MM.1S (cell line): ENCODE results near the gene NLRP3.

ENCODE experiments used
- DNase-seq: peaks from one replicate; pipeline ENCODE4 v3.0.0-alpha.2; 2015
- H2AFZ ChIP-seq: fragments of 300-600 bp; sonication (generic); 2 replicates; pipeline ENCODE4 v1.6.0; 2016; ENCODE audit warnings: antibody characterized with exemption, low read length
- H3F3A ChIP-seq: fragments of 300-600 bp; sonication (generic); 2 replicates; pipeline ENCODE4 v1.6.1; 2016; ENCODE audit warnings: mild to moderate bottlenecking, antibody characterized with exemption, low read length, moderate library complexity, mixed read lengths; ENCODE audit not compliant: insufficient read depth
- H3K27ac ChIP-seq: fragments of 300-600 bp; sonication (generic); 2 replicates; pipeline ENCODE4 v1.5.1; 2016; ENCODE audit warnings: mild to moderate bottlenecking, low read length
- H3K27me3 ChIP-seq: fragments of 300-600 bp; sonication (generic); replicated peaks from 2 replicates; pipeline ENCODE4 v1.6.0; 2016; ENCODE audit warnings: low read length; ENCODE audit not compliant: insufficient read depth
- H3K36me3 ChIP-seq: fragments of 300-600 bp; sonication (generic); replicated peaks from 2 replicates; pipeline ENCODE4 v1.6.1; 2016; ENCODE audit warnings: mild to moderate bottlenecking, low read length, mixed read lengths; ENCODE audit not compliant: insufficient read depth
- H3K4me1 ChIP-seq: fragments of 300-600 bp; sonication (generic); 2 replicates; pipeline ENCODE4 v1.6.1; 2016; ENCODE audit warnings: low read length, mixed read lengths
- H3K4me2 ChIP-seq: fragments of 300-600 bp; sonication (generic); 2 replicates; pipeline ENCODE4 v1.6.0; 2016; ENCODE audit warnings: low read depth, low read length
- H3K4me3 ChIP-seq: fragments of 300-600 bp; sonication (generic); 2 replicates; pipeline ENCODE4 v1.5.1; 2016; ENCODE audit warnings: low read length, mixed read lengths
- H3K79me2 ChIP-seq: fragments of 300-600 bp; sonication (generic); 2 replicates; pipeline ENCODE4 v1.6.1; 2016; ENCODE audit warnings: mixed run types, low read length, mixed read lengths
- H3K9ac ChIP-seq: fragments of 300-600 bp; sonication (generic); 2 replicates; pipeline ENCODE4 v1.6.1; 2016; ENCODE audit warnings: low read length, mixed read lengths
- H3K9me2 ChIP-seq: fragments of 300-600 bp; sonication (generic); replicated peaks from 2 replicates; pipeline ENCODE4 v1.6.1; 2016; ENCODE audit warnings: mild to moderate bottlenecking, low read length, mixed read lengths; ENCODE audit not compliant: insufficient read depth
- H3K9me3 ChIP-seq: fragments of 300-600 bp; sonication (generic); replicated peaks from 2 replicates; pipeline ENCODE4 v1.6.1; 2016; ENCODE audit warnings: mild to moderate bottlenecking, low read length, mixed read lengths; ENCODE audit not compliant: insufficient read depth
- H4K20me1 ChIP-seq: fragments of 300-600 bp; sonication (generic); 2 replicates; pipeline ENCODE4 v1.6.1; 2016; ENCODE audit warnings: mild to moderate bottlenecking, low read length, moderate library complexity, mixed read lengths; ENCODE audit not compliant: insufficient read depth
- CTCF ChIP-seq: fragments of 300-600 bp; sonication (generic); IDR thresholded peaks from 2 replicates; pipeline ENCODE4 v1.5.1; 2016; ENCODE audit warnings: antibody characterized with exemption, low read length, mixed read lengths
- EZH2 ChIP-seq: fragments of 300-600 bp; sonication (generic); optimal IDR thresholded peaks from 2 replicates; pipeline ENCODE3; 2017; ENCODE audit warnings: low read depth, mild to moderate bottlenecking, antibody characterized with exemption, low read length, mixed read lengths
- EZH2phosphoT487 ChIP-seq: fragments of 300-600 bp; sonication (generic); IDR thresholded peaks from 2 replicates; pipeline ENCODE4 v1.6.1; 2018; ENCODE audit warnings: antibody characterized with exemption, low read length

Gene NLRP3

GRCh38 chr1:247429496-247429895 is 13.5 kb downstream of the NLRP3 start:
- no peak overlapping the region for H3K27ac ChIP-seq
- TF ChIP-seq EZH2 (no peak), CTCF (no peak), EZH2phosphoT487 (no peak)
- no peak overlapping the region for H2AFZ ChIP-seq
- no peaks in the 10 kb centered on the region for H3K4me1 ChIP-seq
- no peaks in the 10 kb centered on the region for H3K36me3 ChIP-seq
- H3K4me2 ChIP-seq = no peak overlapping the region
- no peaks in the 10 kb centered on the region for H3K9me2 ChIP-seq
- DNase-seq = no peak
- no peaks in the 10 kb centered on the region for H4K20me1 ChIP-seq
- H3K79me2 ChIP-seq = no peaks in the 10 kb centered on the region
- H3F3A ChIP-seq = no peaks in the 10 kb centered on the region
- no peak overlapping the region for H3K4me3 ChIP-seq
- H3K9me3 ChIP-seq = no peaks in the 10 kb centered on the region
- H3K9ac ChIP-seq = no peak overlapping the region
- H3K27me3 ChIP-seq = no peaks in the 10 kb centered on the region

GRCh38 chr1:247430434-247430833 is 14.5 kb downstream of the NLRP3 start:
- H3K4me2 ChIP-seq = no peak overlapping the region
- H3F3A ChIP-seq = no peaks in the 10 kb centered on the region
- H3K9me3 ChIP-seq = no peaks in the 10 kb centered on the region
- H3K9me2 ChIP-seq = no peaks in the 10 kb centered on the region
- no peaks in the 10 kb centered on the region for H3K36me3 ChIP-seq
- no peak overlapping the region for H3K4me3 ChIP-seq
- no peak overlapping the region for H3K27ac ChIP-seq
- H3K9ac ChIP-seq = no peak overlapping the region
- H3K4me1 ChIP-seq = no peaks in the 10 kb centered on the region
- no peak overlapping the region for H2AFZ ChIP-seq
- no peak for DNase-seq
- H4K20me1 ChIP-seq = no peaks in the 10 kb centered on the region
- no peaks in the 10 kb centered on the region for H3K79me2 ChIP-seq
- no peaks in the 10 kb centered on the region for H3K27me3 ChIP-seq
- no peak for TF ChIP-seq CTCF

GRCh38 chr1:247431643-247432042 is 15.7 kb downstream of the NLRP3 start:
- no peaks in the 10 kb centered on the region for H3K9me3 ChIP-seq
- H3K4me1 ChIP-seq = no peaks in the 10 kb centered on the region
- H3K4me3 ChIP-seq = no peak overlapping the region
- no peak for DNase-seq
- H3K9me2 ChIP-seq = no peaks in the 10 kb centered on the region
- no peaks in the 10 kb centered on the region for H3K36me3 ChIP-seq
- no peak overlapping the region for H3K27ac ChIP-seq
- H3K27me3 ChIP-seq = no peaks in the 10 kb centered on the region
- H3K79me2 ChIP-seq = no peaks in the 10 kb centered on the region
- no peak overlapping the region for H3K4me2 ChIP-seq
- no peak overlapping the region for H2AFZ ChIP-seq
- H3F3A ChIP-seq = no peaks in the 10 kb centered on the region
- no peaks in the 10 kb centered on the region for H4K20me1 ChIP-seq
- no peak overlapping the region for H3K9ac ChIP-seq
- no peak for TF ChIP-seq EZH2phosphoT487
- no peak for TF ChIP-seq EZH2
- TF ChIP-seq CTCF = no peak

- Histone ChIP-seq H3F3A (no peaks in the 10 kb centered on the region), H3K36me3 (no peaks in the 10 kb centered on the region), H3K4me1 (no peaks in the 10 kb centered on the region), H3K4me2 (no peak overlapping the region), H3K4me3 (no peak overlapping the region), H3K27ac (no peak overlapping the region), H4K20me1 (no peaks in the 10 kb centered on the region), H3K27me3 (no peaks in the 10 kb centered on the region), H2AFZ (no peak overlapping the region), H3K79me2 (no peaks in the 10 kb centered on the region), H3K9ac (no peak overlapping the region), H3K9me3 (no peaks in the 10 kb centered on the region), H3K9me2 (no peaks in the 10 kb centered on the region)
- TF ChIP-seq CTCF = no peak
- TF ChIP-seq EZH2phosphoT487 = no peak
- no peak for TF ChIP-seq EZH2
- DNase-seq = no peak
Observed at GRCh38 chr1:247434005-247434404, 18.0 kb downstream of the NLRP3 start.
